HG02852 (cell line): ENCODE results near the gene DRAXIN.
"Not testable (repeated sequence)": the region's sequence is repeated elsewhere in the genome, so short reads cannot be mapped to it uniquely, and the experiment has no call there.

Source experiments
- ATAC-seq: cut with Tn5 transposase; IDR thresholded peaks from one replicate; pipeline ENCODE4 v1.9.1; 2021; ENCODE audit warnings: mild to moderate bottlenecking, moderate library complexity; ENCODE audit not compliant: unreplicated experiment

The DRAXIN gene, protein sequence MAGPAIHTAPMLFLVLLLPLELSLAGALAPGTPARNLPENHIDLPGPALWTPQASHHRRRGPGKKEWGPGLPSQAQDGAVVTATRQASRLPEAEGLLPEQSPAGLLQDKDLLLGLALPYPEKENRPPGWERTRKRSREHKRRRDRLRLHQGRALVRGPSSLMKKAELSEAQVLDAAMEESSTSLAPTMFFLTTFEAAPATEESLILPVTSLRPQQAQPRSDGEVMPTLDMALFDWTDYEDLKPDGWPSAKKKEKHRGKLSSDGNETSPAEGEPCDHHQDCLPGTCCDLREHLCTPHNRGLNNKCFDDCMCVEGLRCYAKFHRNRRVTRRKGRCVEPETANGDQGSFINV

DNA sequence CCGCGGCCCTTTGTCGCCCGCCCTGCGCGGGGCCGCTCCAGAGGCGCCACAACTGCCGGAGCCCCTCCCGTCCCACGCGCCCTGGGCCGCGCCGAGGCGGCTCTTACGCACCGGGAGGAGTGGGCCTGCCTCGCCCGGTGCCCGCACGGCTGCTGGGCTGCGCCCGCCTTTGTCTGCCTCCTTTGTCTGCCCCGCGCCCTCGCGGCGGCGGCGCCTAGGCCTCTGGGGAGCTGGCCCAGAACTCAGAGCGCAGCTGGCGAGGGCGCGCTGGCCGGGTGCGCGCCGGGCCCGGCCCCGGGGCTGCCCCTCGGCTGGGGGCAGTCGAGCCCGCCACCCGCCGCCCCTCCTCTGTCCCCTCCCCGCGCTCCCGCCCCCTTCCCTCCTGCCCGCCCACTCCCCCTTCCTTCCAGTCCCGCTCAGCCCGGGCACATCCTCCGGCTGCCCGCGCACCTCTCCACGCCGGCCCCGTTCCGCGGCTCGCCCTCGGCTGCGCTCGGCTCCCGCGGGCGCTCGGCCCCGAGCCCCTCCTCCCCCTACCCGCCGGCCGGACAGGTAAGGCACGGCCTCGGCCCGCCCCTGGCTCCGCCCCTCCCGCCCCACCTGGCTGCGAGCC, at the start of gene DRAXIN:
TSS of gene DRAXIN (plus strand) at position 409 of the 613 bp plus-strand sequence. CDS start 14,549 bp downstream, outside the sequence.
- no peak for ATAC-seq

DNA sequence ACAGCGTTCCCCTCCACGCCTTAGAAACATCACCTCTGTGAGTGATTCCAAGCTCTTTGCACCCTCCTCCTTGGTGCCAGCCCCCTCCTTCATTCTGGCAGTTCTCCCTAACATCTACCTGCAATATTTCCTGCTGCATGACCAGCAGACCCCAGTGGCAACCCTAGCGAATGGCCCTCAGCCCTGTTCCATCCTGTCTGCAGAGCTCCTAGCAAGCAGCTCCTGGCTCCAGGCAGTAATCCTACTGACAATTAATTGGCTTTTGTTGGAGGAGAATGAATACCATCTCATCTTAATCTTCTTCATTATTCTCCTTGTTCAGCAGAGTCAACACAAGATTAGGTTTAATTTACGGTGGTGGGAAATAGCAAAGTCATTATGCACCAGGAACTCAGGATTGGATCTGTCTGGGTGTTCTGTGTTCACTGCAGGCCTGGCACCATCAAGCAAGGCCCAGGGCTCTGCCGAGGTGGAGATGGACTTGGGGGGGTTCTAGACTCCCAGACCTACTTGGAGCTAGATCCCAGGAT, 49.7 kb upstream of the DRAXIN start:
- ATAC-seq, result no peak

DNA sequence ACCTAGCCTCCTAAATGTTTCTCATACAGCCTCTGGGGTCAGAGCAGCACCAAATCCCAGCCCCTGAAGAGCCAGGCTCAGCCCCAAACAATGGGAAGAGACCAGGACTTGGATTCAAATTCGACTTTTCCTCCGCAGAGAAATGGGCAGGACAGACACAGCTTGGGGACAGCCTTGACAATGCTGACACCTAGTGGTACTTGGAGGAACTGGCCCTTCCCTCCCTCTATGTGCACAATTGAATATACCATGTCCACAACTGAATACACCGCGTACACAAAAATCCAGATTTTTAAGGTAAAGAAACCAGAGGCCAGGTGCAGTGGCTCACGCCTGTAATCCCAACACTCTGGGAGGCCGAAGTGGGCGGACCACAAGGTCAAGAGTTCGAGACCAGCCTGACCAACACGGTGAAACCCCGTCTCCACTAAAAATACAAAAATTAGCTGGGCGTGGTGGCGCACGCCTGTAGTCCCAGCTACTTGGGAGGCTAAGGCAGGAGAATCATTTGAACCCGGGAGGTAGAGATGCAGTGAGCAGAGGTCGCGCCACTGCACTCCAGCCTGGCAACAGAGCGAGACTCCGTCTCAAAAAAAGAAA, 49.0 kb upstream of the DRAXIN start:
- ATAC-seq, result not testable (repeated sequence)

DNA sequence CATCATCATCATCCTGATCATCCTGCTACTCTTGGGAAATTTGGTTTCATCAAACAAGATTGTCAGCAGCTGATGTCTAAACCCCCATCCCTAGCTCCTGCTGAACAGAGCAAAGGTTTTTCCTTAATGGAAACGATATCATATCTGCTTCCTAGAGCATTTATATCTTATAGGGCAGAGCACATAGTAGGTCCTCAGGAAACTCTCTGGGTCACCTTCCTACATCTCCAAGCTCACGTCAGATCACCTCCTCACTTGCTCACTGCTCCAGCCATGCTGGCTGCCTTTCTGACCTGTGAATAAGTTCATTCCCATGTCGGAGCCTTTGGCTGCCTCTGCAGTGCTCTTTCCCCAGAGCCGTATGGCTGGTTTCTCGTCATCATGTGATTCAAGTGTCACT, 47.7 kb upstream of the DRAXIN start:
- ATAC-seq, result no peak

DNA sequence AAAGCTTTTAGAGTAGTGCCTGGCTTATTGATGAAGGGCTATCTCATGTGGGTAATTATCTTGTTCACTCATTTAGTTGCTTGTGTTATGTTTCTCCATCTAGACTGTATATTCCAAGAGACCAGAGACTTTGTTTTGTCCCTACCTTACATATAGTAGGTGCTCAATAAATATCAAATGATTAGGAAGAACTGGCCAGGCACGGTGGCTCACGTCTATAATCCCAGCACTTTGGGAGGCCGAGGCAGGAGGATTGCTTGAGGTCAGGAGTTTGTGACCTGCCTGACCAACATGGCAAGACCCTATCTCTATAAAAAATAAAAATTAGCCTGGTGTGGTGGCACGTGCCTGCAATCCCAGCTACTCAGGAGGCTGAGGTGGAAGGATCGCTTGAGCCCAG, 46.2 kb upstream of the DRAXIN start:
- ATAC-seq, result no peak

DNA sequence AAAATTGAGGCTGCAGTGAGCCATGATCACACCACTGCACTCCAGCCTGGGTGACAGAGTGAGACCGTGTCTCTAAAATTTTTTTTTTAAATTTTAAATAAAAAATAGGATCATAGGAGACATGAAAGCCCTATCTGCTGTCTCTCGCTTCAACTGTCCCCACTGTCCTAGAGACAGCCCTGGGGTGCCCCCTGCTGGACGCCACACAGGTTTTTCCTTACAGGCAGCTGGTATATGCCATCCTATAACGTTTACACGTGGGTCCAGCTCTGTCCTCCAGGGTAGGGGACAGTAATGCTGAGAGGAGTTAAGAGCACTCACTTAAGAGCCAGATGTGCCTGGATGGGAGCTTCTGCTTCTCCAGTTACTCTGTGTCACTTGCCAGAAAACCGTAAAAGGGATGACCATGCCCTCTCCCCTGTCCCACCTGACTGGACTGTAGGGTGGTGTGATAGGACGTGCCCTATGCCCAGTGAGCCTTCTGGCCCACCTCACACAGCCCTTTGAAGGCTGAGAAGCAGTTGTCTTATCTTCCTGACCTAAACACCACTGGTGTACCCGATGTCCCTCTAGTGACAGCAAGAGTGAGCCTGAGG, 45.7 kb upstream of the DRAXIN start:
- no peak for ATAC-seq

DNA sequence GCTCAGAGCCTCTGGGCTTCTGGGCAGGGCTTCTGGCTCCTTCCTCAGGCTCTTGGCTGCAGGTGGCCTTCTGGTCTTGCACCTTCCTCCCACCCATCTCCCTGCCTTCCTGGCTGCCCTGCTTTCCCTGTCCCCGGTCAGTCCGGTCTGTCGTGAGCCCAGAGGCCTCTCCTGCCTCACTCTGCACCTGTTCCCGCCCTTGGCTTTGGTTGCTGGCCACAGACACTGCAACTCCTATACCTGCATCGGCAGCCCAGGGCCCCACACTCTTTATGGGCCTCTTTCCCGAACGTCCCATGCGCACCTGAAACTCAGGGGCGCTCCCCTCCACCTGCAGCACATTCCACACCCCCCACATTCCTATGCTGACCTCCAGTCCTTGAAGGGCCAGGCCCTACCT, 45.2 kb upstream of the DRAXIN start:
- no peak for ATAC-seq

DNA sequence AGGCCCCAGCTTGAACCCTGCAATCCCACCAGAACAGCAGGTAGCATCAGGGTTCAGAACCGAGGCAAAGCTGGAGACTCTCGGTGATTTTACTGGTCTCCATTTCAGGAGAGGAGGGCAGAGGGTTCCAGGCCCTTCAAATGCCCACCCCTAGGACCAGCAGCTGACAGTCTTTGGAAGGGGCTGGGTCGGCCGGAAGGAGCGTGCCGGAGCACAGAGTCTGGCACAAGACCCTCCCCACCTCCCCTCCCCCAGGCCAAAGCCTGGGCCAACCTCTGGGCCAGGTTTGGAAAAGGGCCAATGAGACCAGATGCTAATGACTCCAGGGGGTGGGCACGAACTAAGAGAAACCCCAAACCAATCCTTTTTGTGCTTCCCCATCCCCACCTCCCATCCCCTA, 44.2 kb upstream of the DRAXIN start:
- no peak for ATAC-seq

DNA sequence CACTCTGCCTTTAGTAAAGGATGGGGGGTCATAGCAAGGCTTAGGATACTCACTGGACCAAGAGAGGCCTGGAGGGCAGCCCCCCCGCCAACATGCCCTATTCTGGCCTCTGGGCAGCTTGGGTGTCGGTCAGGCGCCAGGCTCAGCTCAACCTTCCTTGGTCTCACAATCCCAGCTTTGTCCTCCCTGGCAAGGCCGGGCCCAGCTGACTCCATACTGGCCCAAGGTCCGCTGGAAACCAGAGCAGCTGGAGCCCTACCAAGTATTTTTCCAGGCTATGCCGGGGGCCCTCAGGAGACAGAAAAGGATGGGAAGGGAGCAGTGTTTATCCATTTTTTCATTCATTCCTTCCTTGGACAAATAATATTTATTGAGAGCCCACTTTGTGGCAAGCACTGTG, 43.5 kb upstream of the DRAXIN start:
- no peak for ATAC-seq

DNA sequence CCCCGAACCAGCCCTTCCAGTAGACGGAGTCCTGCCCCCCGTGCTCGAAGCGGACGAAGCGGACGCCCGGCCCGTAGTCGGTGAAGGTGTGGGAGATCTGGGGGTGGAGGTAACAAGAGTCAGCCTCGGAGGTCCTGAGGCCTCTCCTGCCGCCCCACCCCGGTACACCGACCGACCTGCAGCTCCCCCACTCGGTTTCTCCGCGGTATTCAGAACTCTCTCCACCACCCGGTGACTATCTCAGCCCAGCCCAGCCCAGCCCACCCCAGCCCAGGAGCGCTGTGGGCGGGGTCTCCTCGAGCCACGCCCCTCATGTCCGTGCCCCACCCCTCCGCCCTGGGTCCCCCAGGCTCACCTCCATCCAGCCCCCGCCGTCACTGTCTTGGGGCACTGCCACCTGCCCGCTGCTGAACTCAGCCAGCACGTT, 42.8 kb upstream of the DRAXIN start:
- no peak for ATAC-seq

DNA sequence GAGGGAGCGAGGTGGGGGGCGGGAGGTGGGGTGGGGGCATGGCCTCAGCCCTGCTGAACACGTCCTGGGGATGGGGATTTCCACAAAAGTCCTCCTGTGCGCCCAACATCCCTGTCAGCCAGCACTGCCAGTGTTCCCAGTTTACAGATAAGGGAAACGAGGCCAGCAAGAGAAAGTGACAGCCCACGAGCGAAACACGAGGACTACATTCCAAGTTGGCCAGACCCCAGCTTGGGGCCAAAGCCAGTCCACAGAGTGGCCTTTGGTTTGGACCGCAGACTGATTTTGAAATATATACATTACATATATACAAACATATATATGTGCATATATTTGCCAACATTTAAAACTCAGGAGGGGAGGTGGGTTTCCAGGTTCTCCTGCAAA, 42.3 kb upstream of the DRAXIN start:
- ATAC-seq, result no peak

DNA sequence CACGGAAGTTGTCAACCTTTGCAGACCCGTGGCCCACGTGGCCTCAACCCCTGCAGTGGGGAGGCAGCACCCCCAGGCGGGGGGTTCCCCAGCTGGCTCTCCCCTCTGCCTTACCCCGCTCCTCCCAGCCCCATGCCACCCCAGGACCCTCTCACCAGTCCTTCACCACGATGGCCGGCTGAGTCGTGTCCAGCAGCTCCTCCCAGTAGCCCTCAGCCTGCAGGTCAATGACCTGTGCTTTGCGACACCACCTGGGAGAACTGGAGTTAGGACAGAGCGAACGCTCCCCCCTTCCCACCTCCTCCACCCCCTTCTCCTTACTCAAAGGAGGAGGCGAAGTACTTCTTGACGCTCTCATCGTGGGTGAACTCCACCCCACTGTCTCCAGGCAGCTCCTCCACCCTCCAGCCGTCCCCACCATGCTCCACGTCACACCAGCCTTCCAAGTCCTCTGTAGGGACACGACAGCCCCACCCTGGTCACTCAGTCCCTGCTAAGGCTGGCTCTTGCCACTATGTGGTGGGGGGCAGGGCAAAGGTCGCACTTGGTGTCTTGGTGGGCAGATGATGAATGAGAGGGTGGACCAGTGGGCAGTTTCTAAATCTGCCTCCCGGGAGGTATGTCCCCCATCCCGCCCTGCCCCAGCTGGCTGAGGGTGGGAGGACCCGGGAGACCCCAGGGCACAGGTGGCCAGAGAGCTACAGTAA, 41.7 kb upstream of the DRAXIN start:
- no peak for ATAC-seq

DNA sequence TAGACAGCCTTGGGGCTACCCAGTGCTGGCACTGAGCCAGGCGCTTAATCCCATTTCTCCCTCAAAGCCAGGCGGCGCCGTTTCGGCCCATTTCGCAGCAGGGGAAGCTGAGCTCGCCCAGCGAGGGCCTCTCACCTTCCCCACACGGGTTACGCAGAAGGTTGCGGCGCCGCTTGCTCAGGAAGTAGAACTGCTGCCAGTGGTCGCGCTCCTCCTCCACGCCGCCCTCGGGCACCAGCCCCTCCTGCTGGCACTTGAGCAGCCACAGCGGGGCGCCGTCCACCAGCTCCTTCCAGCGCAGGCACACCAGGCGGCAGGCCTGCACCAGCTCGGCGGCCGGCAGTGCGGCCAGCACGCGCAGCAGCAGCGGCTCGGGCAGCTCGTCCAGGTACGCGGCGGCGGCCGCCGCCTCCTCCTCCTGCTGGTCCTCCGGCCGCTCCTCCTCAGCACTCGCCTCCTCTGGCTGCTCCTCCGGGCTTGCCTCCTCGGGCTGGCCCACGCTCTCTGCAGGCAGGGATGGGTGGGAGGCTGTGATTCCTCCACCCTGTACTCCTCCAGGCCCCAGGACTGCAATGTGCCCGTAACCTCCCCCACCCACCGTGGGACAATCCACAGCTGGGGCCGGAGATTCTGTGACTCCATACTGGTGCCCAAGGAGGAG, 41.0 kb upstream of the DRAXIN start:
- no peak for ATAC-seq

DNA sequence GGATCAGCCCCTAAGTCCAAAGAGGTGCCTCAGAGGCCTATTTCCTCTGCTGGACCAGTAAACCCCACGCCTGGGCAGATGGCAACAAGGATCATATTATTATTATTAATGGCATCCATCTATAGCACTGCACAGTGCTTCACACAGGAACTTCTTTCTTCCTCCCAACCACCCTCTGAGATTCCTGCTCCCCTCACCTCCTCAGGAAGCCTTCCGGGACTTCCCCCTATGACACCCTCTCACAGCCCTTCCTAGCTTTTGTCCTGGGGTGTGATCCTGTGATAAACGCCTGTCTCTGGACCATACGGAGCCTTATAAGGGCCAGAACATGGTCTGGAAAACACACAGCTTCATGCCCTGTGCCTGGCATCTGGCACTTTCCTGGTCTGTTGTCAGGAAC, 40.5 kb upstream of the DRAXIN start:
- no peak for ATAC-seq

DNA sequence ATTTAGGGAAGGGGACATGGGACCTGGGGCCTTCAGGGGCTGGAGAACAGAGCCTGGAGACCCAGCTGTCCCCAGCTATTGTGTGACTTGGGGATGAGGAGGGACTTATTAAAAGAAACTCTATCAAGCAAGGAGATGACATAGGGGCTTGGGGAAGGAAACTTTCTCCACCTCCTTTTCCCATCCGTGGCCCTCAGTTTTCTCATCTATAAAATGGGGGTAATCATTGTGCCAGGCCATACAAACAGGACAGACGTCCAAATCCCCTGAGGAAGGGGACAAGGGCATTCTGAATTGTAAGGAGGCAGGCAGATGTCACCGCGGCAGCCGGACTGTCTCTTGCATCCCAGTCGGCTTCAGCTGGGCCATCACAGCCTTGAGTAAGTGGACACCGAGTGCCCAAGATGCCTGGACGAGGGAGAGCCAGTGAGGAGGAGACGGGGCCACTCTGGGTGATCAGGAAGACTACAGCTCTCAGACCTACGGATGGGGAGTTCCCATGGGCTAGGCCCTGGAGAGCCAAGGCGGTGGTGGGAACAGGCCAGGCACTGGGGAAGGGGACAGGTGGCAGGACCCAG, 39.2 kb upstream of the DRAXIN start:
- no peak for ATAC-seq

DNA sequence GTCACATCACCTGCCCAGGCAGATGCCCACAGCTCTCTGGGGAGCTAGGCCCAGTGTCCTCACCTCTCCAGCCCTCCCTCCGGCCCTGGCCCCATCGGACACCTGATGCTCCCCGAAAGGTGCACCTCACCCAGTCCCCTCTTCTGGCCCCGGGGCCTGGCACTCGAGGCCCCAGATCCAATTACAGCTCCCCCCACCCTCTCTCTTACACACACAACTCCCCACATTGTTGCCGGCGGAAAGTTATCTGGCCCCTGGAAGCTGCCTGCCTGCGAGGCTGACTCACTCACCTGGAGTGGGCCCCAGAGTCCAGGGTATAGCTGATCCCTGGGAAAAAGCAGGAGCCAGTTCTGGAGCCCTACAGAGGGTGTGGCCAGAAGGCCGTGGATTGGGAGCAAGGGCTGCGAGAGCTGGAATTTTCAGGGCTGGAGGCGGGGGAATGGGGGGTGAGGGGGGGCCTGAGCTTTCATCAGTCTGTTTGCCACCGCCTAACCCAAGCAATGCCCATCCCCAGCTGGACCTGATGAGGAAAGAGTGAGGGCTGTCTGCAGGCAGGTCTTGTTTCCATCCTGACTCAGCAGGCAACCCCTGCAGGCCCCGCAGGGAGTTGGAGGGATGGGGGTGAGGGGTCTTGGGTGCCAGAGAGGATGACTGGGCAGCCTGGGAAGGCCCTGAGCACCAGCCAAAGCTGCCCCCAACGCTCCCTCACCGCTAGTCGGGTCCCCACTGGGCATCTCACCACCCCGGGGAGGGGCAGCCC, 38.2 kb upstream of the DRAXIN start:
- ATAC-seq, result no peak

DNA sequence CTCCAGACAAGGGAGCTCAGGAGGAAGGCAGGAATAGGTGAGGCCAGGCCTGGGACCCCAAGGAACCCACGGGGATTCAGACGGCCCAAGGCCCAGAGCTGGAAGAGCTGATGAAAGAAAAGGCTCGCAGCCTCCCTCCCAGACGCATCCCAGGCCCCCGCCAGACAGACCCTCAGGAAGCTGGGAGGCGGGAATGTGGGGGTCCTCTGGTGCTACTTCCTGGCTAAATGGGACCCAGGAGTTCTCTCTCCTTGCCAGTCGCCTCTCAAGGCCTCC, 37.7 kb upstream of the DRAXIN start:
- ATAC-seq, result no peak

DNA sequence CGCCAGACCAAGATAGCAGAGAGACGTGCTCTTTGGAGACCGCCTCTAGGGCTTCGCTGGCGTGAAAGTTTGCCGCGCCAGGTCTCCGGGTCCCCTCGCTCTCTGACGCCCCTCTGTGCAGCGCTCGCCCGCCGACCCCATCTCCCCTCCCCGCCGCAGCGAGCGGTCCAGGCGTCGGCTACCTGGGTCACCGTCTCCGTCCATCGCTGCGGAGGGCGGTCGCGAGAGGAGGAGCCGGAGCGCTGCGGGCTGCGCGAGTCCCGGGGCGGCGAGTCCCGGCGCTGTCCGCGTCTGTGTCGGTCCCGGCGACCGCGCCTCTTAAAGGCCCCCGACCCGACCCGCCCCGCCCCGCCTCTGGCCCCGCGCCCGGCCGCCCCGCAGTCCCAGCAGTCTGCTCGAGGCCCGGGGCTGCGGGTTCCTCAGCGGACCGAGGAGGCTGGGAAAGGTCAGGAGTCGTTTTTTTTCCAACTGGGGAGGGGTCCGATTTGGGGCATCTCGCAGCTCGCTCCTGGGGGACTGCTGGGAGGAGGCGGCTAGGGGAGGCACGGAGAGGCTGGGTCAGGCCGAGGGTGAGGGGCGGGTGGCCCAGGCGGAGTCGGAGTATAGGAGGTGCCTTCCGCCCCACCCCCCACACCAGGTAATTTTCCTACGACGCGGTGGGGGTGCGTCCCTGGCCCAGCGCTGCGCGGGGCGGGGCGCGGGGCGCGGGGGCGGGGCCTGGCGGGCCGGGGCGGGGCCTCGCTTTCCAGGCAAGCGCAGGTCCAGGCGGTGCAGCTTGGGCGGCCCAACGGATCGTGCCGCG, 37.2 kb upstream of the DRAXIN start, which contains the start of the genes FBXO2 and FBXO44:
TSS of gene FBXO2 (minus strand) at position 293 of the 802 bp plus-strand sequence. CDS start at position 204, 89 bp downstream.
TSS of gene FBXO44 (plus strand) at position 741 of the 802 bp plus-strand sequence. CDS start 959 bp downstream, outside the sequence.
- ATAC-seq, result peak; percentile 83
